Spleen (tissue), 11 donors: ENCODE results near the gene CBL. TPM values are rescaled to one million over a fixed set of nuclear protein-coding genes. Genes with fewer than 3 reads are reported as not detected.
"Not testable (repeated sequence)": the region's sequence is repeated elsewhere in the genome, so short reads cannot be mapped to it uniquely, and the experiment has no call there.

Experiments used
- DNase-seq: peaks from one replicate; pipeline ENCODE4 v3.0.0-alpha.2; 2020
- H3K27ac ChIP-seq, 8 donors: fragments of 200-600 bp; sonication (generic) in 7 of 8; 1 replicate in 4 of 8; 2 replicates in 4 of 8; pipeline versions ENCODE4 v1.5.0 to v1.8.0; 2016 to 2021; ENCODE audit warnings: inconsistent platforms in 4 of 8, mild to moderate bottlenecking in 4 of 8, moderate library complexity in 1 of 8
- H3K27me3 ChIP-seq, 7 donors: fragments of 200-600 bp; sonication (generic) in 6 of 7; replicated peaks in 1 of 7; 1 replicate in 4 of 7; 2 replicates in 3 of 7; pipeline versions ENCODE4 v1.5.0 to v1.8.0; 2016 to 2021; ENCODE audit warnings: inconsistent platforms in 3 of 7, mild to moderate bottlenecking in 1 of 7
- H3K36me3 ChIP-seq, 6 donors: fragments of 200-600 bp; sonication (generic) in 5 of 6; 1 replicate in 4 of 6; 2 replicates in 2 of 6; pipeline versions ENCODE4 v1.5.0 to v1.8.0; 2016 to 2021; ENCODE audit warnings: inconsistent platforms in 2 of 6
- H3K4me1 ChIP-seq, 6 donors: fragments of 200-600 bp; sonication (generic) in 5 of 6; 1 replicate in 3 of 6; 2 replicates in 3 of 6; pipeline versions ENCODE4 v1.5.0 to v1.8.0; 2016 to 2021; ENCODE audit warnings: inconsistent platforms in 3 of 6
- H3K4me3 ChIP-seq, 8 donors: fragments of 200-600 bp; sonication (generic) in 7 of 8; 1 replicate in 4 of 8; 2 replicates in 4 of 8; pipeline versions ENCODE4 v1.5.0 to v1.8.0; 2016 to 2021; ENCODE audit warnings: inconsistent platforms in 4 of 8, mild to moderate bottlenecking in 4 of 8, moderate library complexity in 2 of 8
- H3K9me3 ChIP-seq, 8 donors: fragments of 200-600 bp; sonication (generic) in 7 of 8; 1 replicate in 4 of 8; 2 replicates in 4 of 8; pipeline versions ENCODE4 v1.5.0 to v1.8.0; 2016 to 2021; ENCODE audit warnings: inconsistent platforms in 4 of 8
- CTCF ChIP-seq, 11 experiments: fragments of 200-600 bp in 7 of 11; fragments of 450-650 bp in 4 of 11; sonication (generic) in 4 of 11; IDR thresholded peaks in 8 of 11; conservative IDR thresholded peaks in 3 of 11; 1 replicate in 7 of 11; 2 replicates in 4 of 11; pipeline versions ENCODE4 v1.4.0 to v1.8.0; 2016 to 2021; ENCODE audit warnings: antibody characterized with exemption in 11 of 11, inconsistent platforms in 4 of 11, mild to moderate bottlenecking in 1 of 11
- POLR2A ChIP-seq, 3 donors: fragments of 450-650 bp; IDR thresholded peaks; one replicate each; pipeline ENCODE4 v1.5.1; 2017; ENCODE audit warnings: antibody characterized with exemption in 3 of 3, mild to moderate bottlenecking in 1 of 3
- POLR2AphosphoS5 ChIP-seq, 3 donors: sonication (generic); formaldehyde crosslinking; IDR thresholded peaks; one replicate each; pipeline ENCODE4 v1.5.1; 2017; ENCODE audit warnings: antibody characterized with exemption in 3 of 3
- whole genome bisulfite sequencing, 5 donors: extraction: QIAGEN DNeasy Blood & Tissue Kit in 3 of 5; methylation state at CpG; one replicate each; pipeline versions ENCODE4 v1.1.5 to v1.1.7; 2013 to 2018; 5-methylcytosine and 5-hydroxymethylcytosine counted together
- intact Hi-C: fragments of 100-400 bp; cut with DNase I; formaldehyde crosslinking; loops from one replicate; pipeline ENCODE4 v1.15.0; 2023; ENCODE audit warnings: low total_unique reads
- polyA plus RNA-seq, 3 donors: library from polyadenylated mRNA; stranded (reverse); fragments of 200-250 nt; gene quantifications; one replicate each; pipeline ENCODE4 v1.2.1, GENCODE V29; 2013
- total RNA-seq, 7 donors: library from RNA; depleted of rRNA in 3 of 7; stranded (reverse); fragments of >200 nt in 3 of 7; fragmentation: NEBNext Ultra II Directional in 4 of 7; extraction: Animal tissue kit (Norgen Biotek cat#: 25700) in 4 of 7; gene quantifications; one replicate each; pipeline versions ENCODE4 v1.1.0 to v1.2.1, GENCODE V29; 2016 to 2021
- donor health status: healthy with polysubstance abuse.
- donor health status: DM: no; HTN: no; CAD: no; lungs with moderate emphysema.
- donor health status: DM: no; HTN: no; CAD: no.
- donor health status: Bipolar disorder and iron deficiency.
- donor health status: healthy.
- donor health status: DM: no; HTN: no; CAD: no.
- donor health status: DM: yes; HTN: yes; CAD: no.

CBL gene
- total and polyA plus RNA-seq, 10 donors = 9.4 to 56.3 (median 45.8) TPM

DNA sequence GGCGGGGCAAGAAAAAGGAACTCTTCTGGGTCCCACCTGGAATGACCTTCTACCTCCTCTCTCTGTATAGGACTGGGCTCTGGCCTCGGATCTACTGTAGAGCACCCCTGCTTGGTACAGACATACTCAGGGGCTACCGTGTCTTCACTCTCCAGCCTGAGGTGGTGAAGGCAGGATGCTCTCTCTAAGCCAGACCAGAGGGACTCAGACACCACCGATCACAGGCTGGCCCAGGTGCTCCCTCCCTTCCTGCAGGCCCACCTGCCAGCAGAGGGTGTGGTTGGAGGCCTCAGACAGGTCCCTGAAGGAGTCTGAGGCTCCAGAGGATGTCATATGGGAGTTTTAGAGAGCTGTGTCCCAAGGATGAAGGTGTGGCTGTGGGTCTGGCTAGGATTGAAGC lies 16.7 kb upstream of the CBL start:
- intact Hi-C loops = no loop called here
- TF ChIP-seq POLR2AphosphoS5 (IDR thresholded peaks at IDR 0.05) (no peak), CTCF (IDR thresholded peaks at IDR 0.05 in 8 of 11, conservative IDR thresholded peaks at IDR 0.05 in 3 of 11) (no peak), POLR2A (IDR thresholded peaks at IDR 0.05) (no peak)
- no peak for DNase-seq
- H3K27me3 ChIP-seq = peaks cover 0 to 5% (median 0%) of the 10 kb centered on the region in 7 donors
- peaks cover 0 to 21% (median 0%) of the 10 kb centered on the region in 6 donors for H3K4me1 ChIP-seq
- no peak overlapping the region for H3K4me3 ChIP-seq
- no peaks in the 10 kb centered on the region for H3K9me3 ChIP-seq
- 78 to 95% (median 83%) methylated on average over 3 to 4 of the region's 4 CpGs for WGBS, 5 donors
- no peak overlapping the region for H3K27ac ChIP-seq
- H3K36me3 ChIP-seq = peaks cover 0 to 4% (median 0%) of the 10 kb centered on the region in 6 donors

- peak; percentile 48 for DNase-seq
- no peaks in the 10 kb centered on the region for H3K36me3 ChIP-seq
- 81 to 88% (median 83%) methylated on average over 7 to 9 of the region's 9 CpGs for WGBS, 5 donors
- intact Hi-C loops = loop anchor here (10.0 kb wide), 1 partner anchor 96 kb away; a partner anchor contains a TSS
- H3K9me3 ChIP-seq = no peaks in the 10 kb centered on the region
- H3K27ac ChIP-seq = no peak overlapping the region
- H3K27me3 ChIP-seq = peaks cover 0 to 5% (median 0%) of the 10 kb centered on the region in 7 donors
- H3K4me1 ChIP-seq = peaks cover 0 to 28% (median 0%) of the 10 kb centered on the region in 6 donors
- H3K4me3 ChIP-seq = no peak overlapping the region
- TF ChIP-seq POLR2AphosphoS5 (IDR thresholded peaks at IDR 0.05) (no peak), POLR2A (IDR thresholded peaks at IDR 0.05) (no peak), CTCF (IDR thresholded peaks at IDR 0.05 in 8 of 11, conservative IDR thresholded peaks at IDR 0.05 in 3 of 11) (no peak)
Observed at GRCh38 chr11:119190531-119190930, 15.6 kb upstream of the CBL start.

GRCh38 chr11:119191265-119191664 lies 14.9 kb upstream of the CBL start:
- not testable (repeated sequence) for H3K27me3 ChIP-seq, H3K9me3 ChIP-seq, H3K36me3 ChIP-seq, H3K4me3 ChIP-seq
- intact Hi-C loops = loop anchor here (10.0 kb wide), 1 partner anchor 96 kb away; a partner anchor contains a TSS
- H3K4me1 ChIP-seq = peaks cover 0 to 36% (median 0%) of the 10 kb centered on the region in 6 donors
- WGBS, 5 donors = 87 to 96% (median 92%) methylated on average over 14 of the region's 14 CpGs
- DNase-seq = peak; percentile 37
- H3K27ac ChIP-seq = peak overlapping the region in 2 of 8 donors; percentile 81 to 87

DNA sequence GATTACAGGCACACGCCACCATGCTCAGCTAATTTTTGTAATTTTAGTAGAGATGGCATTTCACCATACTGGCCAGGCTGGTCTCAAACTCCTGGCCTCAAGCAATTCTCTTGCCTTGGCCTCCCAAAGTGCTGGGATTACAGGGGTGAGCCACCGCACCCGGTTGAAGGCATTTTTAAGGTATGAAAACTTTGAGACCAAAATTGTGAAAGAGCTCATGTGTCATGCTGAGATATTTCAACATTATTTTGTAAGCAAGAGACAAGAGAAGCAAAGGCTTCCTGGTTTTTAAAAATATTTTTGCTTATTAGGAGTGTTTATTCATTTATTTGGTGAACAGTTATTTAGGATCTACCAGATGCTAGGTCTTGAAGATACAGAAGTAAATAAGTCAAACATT lies 14.0 kb upstream of the CBL start:
- Histone ChIP-seq H3K36me3 (no peaks in the 10 kb centered on the region), H3K27me3 (peaks cover 0 to 5% (median 0%) of the 10 kb centered on the region in 7 donors), H3K27ac (peak overlapping the region in 7 of 8 donors; percentile 53 to 87 (median 79)), H3K4me3 (peak overlapping the region in 1 of 8 donors; percentile 2), H3K9me3 (no peaks in the 10 kb centered on the region), H3K4me1 (peaks cover 0 to 44% (median 7%) of the 10 kb centered on the region in 6 donors)
- no peak for TF ChIP-seq POLR2A (IDR thresholded peaks at IDR 0.05)
- no peak for TF ChIP-seq CTCF (IDR thresholded peaks at IDR 0.05 in 8 of 11, conservative IDR thresholded peaks at IDR 0.05 in 3 of 11)
- no peak for TF ChIP-seq POLR2AphosphoS5 (IDR thresholded peaks at IDR 0.05)
- 66 to 89% (median 73%) methylated on average over 3 of the region's 3 CpGs for WGBS, 5 donors
- intact Hi-C loops = loop anchor here (10.0 kb wide), 1 partner anchor 97 kb away; a partner anchor contains a TSS
- DNase-seq = peak; percentile 43
